Measurements from ENCODE around the gene TBC1D14.
"Not testable (repeated sequence)": the region's sequence is repeated elsewhere in the genome, so short reads cannot be mapped to it uniquely, and the experiment has no call there.

- not testable (repeated sequence) for TF ChIP-seq POLR2A, TAF1 (IDR thresholded peaks at IDR 0.05; ENCODE audit: low read depth, low read length)
Observed at GRCh38 chr4:6890971-6891370, 18.7 kb upstream of the TBC1D14 start.

All from GM12891 (cell line).